ACC112 (cell line): ENCODE data around the gene RPRD2.
"Not testable (repeated sequence)": the region's sequence is repeated elsewhere in the genome, so short reads cannot be mapped to it uniquely, and the experiment has no call there.

Experiments
- H2AFZ ChIP-seq: fragments of 200-600 bp; sonication (generic); one replicate; pipeline ENCODE4 v1.6.0; 2017; ENCODE audit warnings: antibody characterized with exemption, low read length; ENCODE audit not compliant: unreplicated experiment
- H3K27ac ChIP-seq: fragments of 200-600 bp; sonication (generic); 2 replicates; pipeline ENCODE4 v1.5.1; 2014; ENCODE audit warnings: low read depth, mild to moderate bottlenecking, antibody characterized with exemption, low read length, moderate library complexity
- H3K27me3 ChIP-seq: fragments of 200-600 bp; sonication (generic); 2 replicates; pipeline ENCODE4 v1.6.1; 2014; ENCODE audit warnings: mild to moderate bottlenecking, antibody characterized with exemption, low read length, moderate library complexity, mixed read lengths; ENCODE audit not compliant: insufficient read depth
- H3K36me3 ChIP-seq: fragments of 200-600 bp; sonication (generic); 2 replicates; pipeline ENCODE4 v1.6.1; 2016; ENCODE audit warnings: mild to moderate bottlenecking, antibody characterized with exemption, low read length, moderate library complexity, mixed read lengths; ENCODE audit not compliant: insufficient read depth
- H3K4me1 ChIP-seq: fragments of 200-600 bp; sonication (generic); one replicate; pipeline ENCODE4 v1.6.1; 2016; ENCODE audit warnings: low read length, mixed read lengths; ENCODE audit not compliant: insufficient read depth, unreplicated experiment, control insufficient read depth
- H3K4me3 ChIP-seq: fragments of 200-600 bp; sonication (generic); 2 replicates; pipeline ENCODE4 v1.5.1; 2014; ENCODE audit warnings: mild to moderate bottlenecking, low read depth, low read length
- H3K79me2 ChIP-seq: fragments of 200-600 bp; sonication (generic); one replicate; pipeline ENCODE4 v1.6.0; 2016; ENCODE audit warnings: low read length; ENCODE audit not compliant: control insufficient read depth, unreplicated experiment, insufficient read depth

The RPRD2 gene

DNA sequence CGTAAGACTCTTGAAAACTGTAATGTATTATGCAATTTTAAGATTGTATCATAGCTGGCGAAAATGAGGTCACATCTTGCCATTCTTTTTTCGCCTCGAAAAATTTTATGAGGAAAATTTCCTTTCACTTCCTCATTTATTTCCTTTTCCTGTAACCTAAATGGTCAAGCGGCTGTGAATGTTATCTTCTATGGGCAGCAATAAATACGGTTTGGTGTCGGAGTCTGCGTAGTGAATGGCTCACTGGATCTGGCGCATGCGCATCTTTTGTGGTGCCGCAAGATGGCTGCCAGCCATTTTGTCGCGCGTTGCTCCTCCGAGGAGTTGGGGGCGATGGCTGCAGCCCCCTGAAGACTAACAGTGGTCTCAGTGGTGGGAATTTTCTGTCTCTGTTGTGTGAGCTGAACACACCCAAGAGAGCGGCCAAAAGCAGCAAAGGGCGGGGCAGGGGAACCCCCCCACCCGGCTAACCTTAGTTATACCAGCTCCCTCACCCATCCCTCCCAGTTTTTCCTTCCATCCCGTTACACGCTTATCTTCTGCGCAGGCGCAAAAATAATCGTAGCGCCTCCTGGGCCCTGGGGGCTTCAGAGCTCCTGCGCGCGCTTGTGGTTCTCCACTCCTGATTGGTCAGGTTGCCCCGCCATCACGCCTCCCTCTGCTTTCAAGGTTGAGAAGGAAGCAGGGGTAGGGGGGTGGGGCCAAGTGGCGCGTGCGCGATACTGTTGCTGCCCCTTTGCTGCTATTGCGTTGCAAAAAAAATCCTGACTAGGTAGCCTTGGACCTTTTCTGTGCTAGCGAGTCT, at the start of gene RPRD2:
Gene RPRD2, plus strand, starts transcription at position 722 of the 805 bp plus-strand sequence. CDS start 568 bp downstream, outside the sequence.
- Histone ChIP-seq H3K27me3 (no peaks in the 10 kb centered on the region), H3K4me1 (no peaks in the 10 kb centered on the region), H3K27ac (peak within 1 kb of the TSS; percentile 90), H3K79me2 (peaks cover 40% of the 10 kb centered on the region), H3K4me3 (peak within 1 kb of the TSS; percentile 85), H3K36me3 (no peaks in the 10 kb centered on the region), H2AFZ (peak within 1 kb of the TSS; percentile 92)

GRCh38 chr1:150314691-150315090, 49.3 kb upstream of the RPRD2 start:
- H3K4me1 ChIP-seq, H3K36me3 ChIP-seq, H3K4me3 ChIP-seq, H3K27ac ChIP-seq, H2AFZ ChIP-seq, H3K27me3 ChIP-seq, H3K79me2 ChIP-seq: not testable (repeated sequence)

GRCh38 chr1:150320667-150320978, 43.3 kb upstream of the RPRD2 start:
- peak overlapping the region; percentile 11 for H2AFZ ChIP-seq
- H3K27ac ChIP-seq = peak overlapping the region; percentile 72
- H3K36me3 ChIP-seq = peaks cover 9% of the 10 kb centered on the region
- peaks cover 34% of the 10 kb centered on the region for H3K79me2 ChIP-seq
- H3K4me3 ChIP-seq = peak overlapping the region; percentile 87
- peaks cover 7% of the 10 kb centered on the region for H3K4me1 ChIP-seq
- no peaks in the 10 kb centered on the region for H3K27me3 ChIP-seq

- peak overlapping the region; percentile 72 for H3K27ac ChIP-seq
- peaks cover 42% of the 10 kb centered on the region for H3K79me2 ChIP-seq
- peak overlapping the region; percentile 87 for H3K4me3 ChIP-seq
- peaks cover 19% of the 10 kb centered on the region for H3K36me3 ChIP-seq
- H2AFZ ChIP-seq = peak overlapping the region; percentile 82
- no peaks in the 10 kb centered on the region for H3K27me3 ChIP-seq
- peaks cover 7% of the 10 kb centered on the region for H3K4me1 ChIP-seq
Measured at GRCh38 chr1:150321826-150322166, 42.2 kb upstream of the RPRD2 start.

DNA sequence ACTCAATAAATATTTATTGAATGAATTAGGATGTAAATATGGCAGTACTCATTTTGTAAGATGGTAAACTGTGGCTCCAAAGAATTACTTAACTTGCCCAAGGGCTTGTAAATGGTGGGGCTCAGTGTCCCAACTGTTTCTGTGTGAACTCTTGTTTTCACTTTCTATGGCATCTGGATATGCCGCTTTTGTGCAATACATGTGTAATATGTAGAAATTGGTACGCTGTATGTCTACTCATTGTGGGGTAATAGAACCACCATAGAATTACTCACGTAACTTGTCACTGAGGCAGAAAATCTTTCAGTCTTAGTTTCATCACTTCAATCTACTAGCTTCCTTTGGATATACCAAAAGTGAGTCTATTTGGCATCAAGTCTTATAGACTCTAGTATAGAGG, 41.6 kb upstream of the RPRD2 start:
- peaks cover 23% of the 10 kb centered on the region for H3K36me3 ChIP-seq
- peaks cover 7% of the 10 kb centered on the region for H3K4me1 ChIP-seq
- no peaks in the 10 kb centered on the region for H3K27me3 ChIP-seq
- peak overlapping the region; percentile 87 for H3K4me3 ChIP-seq
- peak overlapping the region; percentile 72; the same call in 1 of the 2 replicates for H3K27ac ChIP-seq
- no peak overlapping the region for H2AFZ ChIP-seq
- H3K79me2 ChIP-seq = peaks cover 44% of the 10 kb centered on the region

- H3K4me3 ChIP-seq = no peak overlapping the region
- H3K36me3 ChIP-seq = peaks cover 31% of the 10 kb centered on the region
- no peak overlapping the region for H2AFZ ChIP-seq
- H3K4me1 ChIP-seq = no peaks in the 10 kb centered on the region
- H3K27ac ChIP-seq = no peak overlapping the region
- peaks cover 6% of the 10 kb centered on the region for H3K79me2 ChIP-seq
- H3K27me3 ChIP-seq = no peaks in the 10 kb centered on the region
Measured at GRCh38 chr1:150332651-150333290, 31.2 kb upstream of the RPRD2 start.

GRCh38 chr1:150346316-150346715, 17.6 kb upstream of the RPRD2 start:
- H3K79me2 ChIP-seq = no peaks in the 10 kb centered on the region
- H3K4me1 ChIP-seq = no peaks in the 10 kb centered on the region
- H2AFZ ChIP-seq = no peak overlapping the region
- H3K27me3 ChIP-seq = no peaks in the 10 kb centered on the region
- no peak overlapping the region for H3K4me3 ChIP-seq
- no peak overlapping the region for H3K27ac ChIP-seq
- peaks cover 21% of the 10 kb centered on the region for H3K36me3 ChIP-seq

- Histone ChIP-seq H3K27me3 (no peaks in the 10 kb centered on the region), H3K79me2 (no peaks in the 10 kb centered on the region), H3K27ac (no peak overlapping the region), H3K4me1 (no peaks in the 10 kb centered on the region), H3K4me3 (no peak overlapping the region), H2AFZ (no peak overlapping the region), H3K36me3 (peaks cover 15% of the 10 kb centered on the region)
Measured at GRCh38 chr1:150352866-150353265, 11.1 kb upstream of the RPRD2 start.

DNA sequence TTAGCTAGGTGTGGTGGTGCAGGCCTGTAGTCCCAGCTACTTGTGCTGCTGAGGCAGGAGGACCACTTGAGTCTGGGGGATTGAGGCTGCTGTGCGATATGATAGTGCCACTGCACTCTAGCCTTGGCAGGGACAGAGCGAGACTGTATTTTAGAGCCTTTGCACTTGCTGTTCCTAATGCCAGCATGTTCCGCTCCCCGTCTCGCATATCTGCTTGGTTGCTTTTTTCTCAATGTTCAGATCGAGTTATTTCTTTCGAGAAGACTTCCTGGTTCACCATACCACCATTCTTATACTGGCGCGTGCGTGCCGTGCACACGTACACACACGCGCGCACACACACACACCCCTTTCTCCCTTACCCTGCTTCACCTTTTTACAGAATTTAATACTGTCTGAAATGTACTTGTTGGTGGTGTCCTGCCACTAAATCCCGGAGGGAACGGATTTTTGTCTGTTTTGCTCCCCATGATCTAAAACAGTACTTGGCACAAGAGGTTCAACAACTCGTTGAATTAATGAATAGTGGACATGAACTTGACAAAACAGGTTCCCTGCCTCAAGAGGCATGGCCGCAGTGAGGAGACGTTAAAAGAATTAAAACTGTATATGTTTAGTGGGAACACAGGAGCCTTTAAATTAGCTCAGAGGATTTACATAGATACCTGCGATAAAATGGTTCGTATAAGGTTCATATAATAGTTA, 1.1 kb upstream of the RPRD2 start:
- H3K4me3 ChIP-seq = peak overlapping the region; percentile 85
- peaks cover 33% of the 10 kb centered on the region for H3K79me2 ChIP-seq
- H2AFZ ChIP-seq = peak overlapping the region; percentile 88
- no peaks in the 10 kb centered on the region for H3K36me3 ChIP-seq
- no peaks in the 10 kb centered on the region for H3K4me1 ChIP-seq
- peak overlapping the region; percentile 90 for H3K27ac ChIP-seq
- H3K27me3 ChIP-seq = no peaks in the 10 kb centered on the region

GRCh38 chr1:150364231-150365003, 470 bp downstream of the RPRD2 start:
- H3K36me3 ChIP-seq = no peaks in the 10 kb centered on the region
- no peaks in the 10 kb centered on the region for H3K27me3 ChIP-seq
- no peaks in the 10 kb centered on the region for H3K4me1 ChIP-seq
- peak overlapping the region; percentile 85 for H3K4me3 ChIP-seq
- peak overlapping the region; percentile 90 for H3K27ac ChIP-seq
- H2AFZ ChIP-seq = peak overlapping the region; percentile 92
- H3K79me2 ChIP-seq = peaks cover 46% of the 10 kb centered on the region
